NB4 (cell line): Measurements from ENCODE around the gene COMMD2.

ENCODE experiments used
- DNase-seq: peaks from one replicate; pipeline ENCODE4 v3.0.0; 2010; ENCODE audit warnings: low read depth
- H3K4me3 ChIP-seq: one replicate; pipeline ENCODE4 v1.5.1; 2011; ENCODE audit warnings: mild to moderate bottlenecking, low read depth, low read length, moderate library complexity
- MYC ChIP-seq: IDR thresholded peaks from 2 replicates; pipeline ENCODE4 v1.6.1; 2011; ENCODE audit warnings: low read depth, low read length
- POLR2A ChIP-seq: IDR thresholded peaks from 2 replicates; pipeline ENCODE4 v1.6.1; 2011; ENCODE audit warnings: mild to moderate bottlenecking; ENCODE audit not compliant: insufficient read length; ENCODE audit errors: extremely low read depth
- TF ChIP-seq, protein P1 (sequence below): IDR thresholded peaks from 2 replicates; pipeline ENCODE4 v1.6.1; 2011; ENCODE audit warnings: low read depth, low read length
- TF ChIP-seq, protein P2 (sequence below): IDR thresholded peaks from one replicate; pipeline ENCODE4 v1.5.1; 2012; ENCODE audit warnings: low read depth, low read length

The COMMD2 gene

DNA sequence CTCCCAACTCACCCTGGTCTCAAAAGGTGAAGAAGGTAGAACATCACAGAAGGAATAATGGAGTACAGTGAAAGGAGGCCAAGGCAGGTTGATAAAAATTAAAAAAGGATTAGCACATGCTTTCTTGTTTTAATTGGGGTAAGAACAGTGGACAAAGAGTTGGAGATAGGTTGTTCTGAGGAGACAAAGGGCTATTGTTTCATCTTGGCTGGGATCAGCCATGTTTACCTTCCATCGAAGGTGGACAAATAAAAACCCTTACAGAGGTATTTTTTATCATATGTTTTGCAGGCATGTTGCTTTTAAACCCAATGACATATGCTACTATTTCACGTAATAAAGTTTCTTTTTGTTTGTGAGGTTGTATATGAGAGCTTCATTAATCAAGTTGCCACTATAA is 12.9 kb downstream of the COMMD2 start:
- H3K4me3 ChIP-seq: no peak overlapping the region
- TF ChIP-seq, protein P1, sequence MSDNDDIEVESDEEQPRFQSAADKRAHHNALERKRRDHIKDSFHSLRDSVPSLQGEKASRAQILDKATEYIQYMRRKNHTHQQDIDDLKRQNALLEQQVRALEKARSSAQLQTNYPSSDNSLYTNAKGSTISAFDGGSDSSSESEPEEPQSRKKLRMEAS: no peak
- TF ChIP-seq, protein P2, sequence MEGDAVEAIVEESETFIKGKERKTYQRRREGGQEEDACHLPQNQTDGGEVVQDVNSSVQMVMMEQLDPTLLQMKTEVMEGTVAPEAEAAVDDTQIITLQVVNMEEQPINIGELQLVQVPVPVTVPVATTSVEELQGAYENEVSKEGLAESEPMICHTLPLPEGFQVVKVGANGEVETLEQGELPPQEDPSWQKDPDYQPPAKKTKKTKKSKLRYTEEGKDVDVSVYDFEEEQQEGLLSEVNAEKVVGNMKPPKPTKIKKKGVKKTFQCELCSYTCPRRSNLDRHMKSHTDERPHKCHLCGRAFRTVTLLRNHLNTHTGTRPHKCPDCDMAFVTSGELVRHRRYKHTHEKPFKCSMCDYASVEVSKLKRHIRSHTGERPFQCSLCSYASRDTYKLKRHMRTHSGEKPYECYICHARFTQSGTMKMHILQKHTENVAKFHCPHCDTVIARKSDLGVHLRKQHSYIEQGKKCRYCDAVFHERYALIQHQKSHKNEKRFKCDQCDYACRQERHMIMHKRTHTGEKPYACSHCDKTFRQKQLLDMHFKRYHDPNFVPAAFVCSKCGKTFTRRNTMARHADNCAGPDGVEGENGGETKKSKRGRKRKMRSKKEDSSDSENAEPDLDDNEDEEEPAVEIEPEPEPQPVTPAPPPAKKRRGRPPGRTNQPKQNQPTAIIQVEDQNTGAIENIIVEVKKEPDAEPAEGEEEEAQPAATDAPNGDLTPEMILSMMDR: no peak
- TF ChIP-seq POLR2A: no peak
- TF ChIP-seq MYC: no peak
- no peak for DNase-seq

DNA sequence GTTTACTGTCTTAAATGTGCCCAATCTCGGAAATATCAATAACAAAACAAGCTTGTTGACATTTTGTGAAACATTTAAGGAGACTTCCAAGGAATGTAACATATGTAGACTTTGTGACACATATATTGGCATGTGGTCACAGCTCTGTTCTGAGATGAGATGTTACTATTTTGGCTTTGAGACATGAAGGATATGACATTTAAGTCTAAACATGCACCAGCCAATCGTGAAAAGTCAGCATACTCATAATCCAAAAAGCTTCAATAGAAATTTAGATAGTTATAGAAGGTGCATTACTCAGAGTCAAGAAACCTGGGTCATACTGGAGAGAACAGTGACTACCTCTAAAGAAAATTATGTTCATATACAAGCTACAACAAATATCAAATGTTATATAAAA is 13.4 kb downstream of the COMMD2 start:
- DNase-seq: no peak
- TF ChIP-seq MYC (no peak), POLR2A (no peak)
- TF ChIP-seq, protein P2: no peak
- TF ChIP-seq, protein P1: no peak

DNA sequence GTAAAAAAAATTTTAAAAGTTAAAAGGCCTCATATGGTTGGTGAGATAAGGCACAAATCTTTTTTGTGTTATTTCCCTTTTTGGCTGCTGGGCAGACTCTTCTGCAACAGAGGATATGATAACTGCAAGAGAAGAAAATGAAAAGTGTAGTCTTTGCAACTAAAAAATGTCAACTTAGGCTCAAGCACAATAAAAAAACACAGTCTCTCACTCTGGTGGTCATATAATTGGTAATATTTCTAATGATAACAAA is 15.4 kb downstream of the COMMD2 start:
- no peak overlapping the region for H3K4me3 ChIP-seq
- TF ChIP-seq, protein P1: no peak
- no peak for TF ChIP-seq POLR2A
- TF ChIP-seq, protein P2: no peak
- no peak for DNase-seq

More for the DNA sequence above, 13.4 kb downstream of the COMMD2 start:
- H3K4me3 ChIP-seq: no peak overlapping the region

DNA sequence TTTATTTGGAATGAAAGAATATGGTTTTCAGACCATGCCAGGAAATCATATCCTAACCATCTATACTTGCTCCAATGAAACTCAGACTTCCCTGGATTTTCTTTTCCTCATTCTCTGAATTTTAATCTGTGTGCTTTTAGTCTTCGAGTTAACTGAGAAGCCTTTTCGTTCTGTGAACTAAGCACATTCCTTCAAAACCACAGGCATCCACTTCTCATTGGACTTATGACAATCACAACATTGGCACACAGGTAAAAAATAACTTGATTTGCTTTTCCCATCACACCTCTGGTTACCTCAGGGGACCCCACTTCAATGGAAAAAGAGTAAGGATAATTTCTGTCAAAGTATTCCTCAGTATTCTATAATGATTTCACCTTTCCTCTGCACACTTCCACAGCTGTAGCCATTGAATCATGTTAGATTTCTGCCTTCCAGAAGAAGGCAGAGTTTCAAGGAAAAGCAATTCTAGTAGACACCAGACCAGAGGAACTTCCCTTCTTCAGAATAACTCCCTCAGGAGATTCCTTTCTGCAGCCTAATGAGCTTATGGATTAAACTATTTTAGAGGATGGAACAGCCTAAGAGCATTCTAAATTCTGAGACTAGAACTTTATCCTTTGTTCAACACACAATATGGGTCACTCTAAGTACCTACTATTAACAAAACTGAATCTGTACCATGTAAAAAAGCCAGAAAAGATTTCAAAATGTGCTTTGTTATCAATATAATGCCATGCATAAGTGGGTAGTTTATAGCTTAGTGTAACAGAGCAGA is 15.9 kb downstream of the COMMD2 start:
- TF ChIP-seq POLR2A (no peak), MYC (no peak)
- no peak overlapping the region for H3K4me3 ChIP-seq
- DNase-seq: no peak

DNA sequence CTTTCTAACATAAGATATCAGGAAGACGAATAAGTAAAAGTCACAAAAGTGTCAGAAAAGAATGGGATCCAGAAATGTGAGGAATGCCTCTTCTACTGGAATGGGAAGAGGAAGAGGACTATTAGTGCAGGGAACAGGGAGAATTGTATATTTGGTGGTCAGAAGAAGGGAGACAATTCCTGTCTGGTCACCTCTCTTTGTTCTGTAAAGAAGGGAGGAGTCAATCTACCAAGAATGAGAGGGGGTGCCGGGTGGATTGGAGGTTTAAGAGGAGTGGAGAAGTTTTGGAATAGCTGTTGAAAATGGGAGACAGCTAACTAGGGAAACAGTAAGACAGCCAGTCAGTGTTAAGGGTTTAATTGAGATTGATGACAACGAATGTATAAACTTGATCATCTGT is 20.1 kb downstream of the COMMD2 start:
- no peak for DNase-seq
- TF ChIP-seq MYC (no peak), POLR2A (no peak)
- TF ChIP-seq, protein P2: no peak
- TF ChIP-seq, protein P1: no peak
- no peak overlapping the region for H3K4me3 ChIP-seq

DNA sequence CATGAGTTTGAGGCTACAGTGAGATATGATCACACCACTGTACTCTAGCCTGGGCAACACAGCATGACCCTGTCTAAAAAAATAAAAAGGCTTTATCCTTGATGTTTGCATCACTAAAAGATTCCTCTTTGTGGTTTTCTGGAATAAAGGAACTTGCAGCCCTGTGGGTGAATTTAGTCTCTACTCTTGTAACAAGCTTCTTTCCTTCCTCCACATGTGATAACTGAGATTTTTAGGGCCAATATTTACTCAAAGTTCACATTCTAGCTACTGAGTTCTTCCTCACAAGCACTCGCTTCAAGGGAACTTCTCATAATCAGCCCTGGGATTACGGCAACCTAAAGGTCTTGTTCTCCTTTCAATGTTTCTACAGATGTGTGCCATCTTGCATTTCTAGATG is 24.6 kb downstream of the COMMD2 start:
- TF ChIP-seq POLR2A: no peak
- TF ChIP-seq MYC: no peak
- TF ChIP-seq, protein P1: no peak
- TF ChIP-seq, protein P2: no peak
- DNase-seq: no peak
- no peak overlapping the region for H3K4me3 ChIP-seq
